Posterior cingulate gyrus (tissue), 11 donors: ENCODE results near the gene TTC23.
"Not testable (repeated sequence)": the region's sequence is repeated elsewhere in the genome, so short reads cannot be mapped to it uniquely, and the experiment has no call there.

ENCODE experiments used
- DNase-seq, 10 donors: peaks; one replicate each; pipeline versions ENCODE4 v3.0.0 to v3.0.0-alpha.2; 2020 to 2021; ENCODE audit warnings: mixed read lengths in 3 of 10
- intact Hi-C: fragments of 100-400 bp; cut with DNase I; formaldehyde crosslinking; loops from one replicate; pipeline ENCODE4 v1.15.1; 2023

The TTC23 gene

DNA sequence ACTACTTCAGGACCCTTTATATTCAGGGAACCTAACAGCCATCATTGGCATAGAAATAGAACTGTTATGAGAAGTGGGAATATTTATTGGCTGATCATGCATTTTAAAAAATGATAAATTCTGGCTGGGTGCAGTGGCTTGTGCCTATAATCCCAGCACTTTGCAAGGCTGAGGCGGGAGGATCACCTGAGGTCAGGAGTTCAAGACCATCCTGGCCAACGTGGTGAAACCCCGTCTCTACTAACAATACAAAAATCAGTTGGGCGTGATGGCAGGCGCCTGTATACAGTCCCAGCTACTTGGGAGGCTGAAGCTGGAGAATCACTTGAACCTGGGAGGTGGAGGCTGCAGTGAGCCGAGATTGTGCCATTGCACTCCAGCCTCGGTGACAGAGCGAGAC, 137.7 kb downstream of the TTC23 start:
- DNase-seq, intact Hi-C loops: not testable (repeated sequence)

DNA sequence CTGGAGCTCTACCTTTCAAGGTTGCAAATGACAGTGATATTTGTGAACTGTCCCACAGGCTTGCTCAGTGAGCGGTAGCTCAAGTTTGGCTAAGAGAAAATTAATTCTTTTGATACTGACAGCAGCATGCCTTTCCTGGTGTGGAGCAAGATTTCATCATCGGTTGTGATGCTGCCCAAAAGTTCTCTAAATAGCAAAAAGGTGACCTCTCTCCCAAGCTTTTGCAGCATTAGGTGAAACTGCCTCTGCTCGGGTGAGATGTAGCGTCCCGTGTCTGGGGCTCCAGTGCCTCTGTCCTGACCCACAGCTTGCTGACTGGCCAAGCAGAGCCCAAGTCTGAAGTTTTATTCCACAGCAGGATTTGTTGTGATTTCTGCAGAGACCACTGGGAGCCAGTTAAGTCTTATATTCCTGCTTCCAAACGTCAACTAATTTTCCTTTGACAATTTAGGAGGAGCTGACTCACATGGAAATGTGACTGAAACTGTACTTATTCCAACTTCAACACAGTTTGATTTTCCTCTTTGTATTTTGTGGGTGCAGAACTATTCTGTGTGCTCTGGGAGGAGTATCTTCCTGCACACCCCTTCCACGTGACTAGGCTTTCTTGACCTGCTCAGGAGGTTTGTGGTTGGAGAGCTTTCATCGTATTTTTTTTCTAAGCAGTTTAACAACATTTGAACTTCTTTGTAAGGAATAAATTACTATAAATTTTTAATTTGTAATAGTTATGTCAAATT, 138.6 kb downstream of the TTC23 start:
- intact Hi-C loops: no loop called here
- DNase-seq: no peak

DNA sequence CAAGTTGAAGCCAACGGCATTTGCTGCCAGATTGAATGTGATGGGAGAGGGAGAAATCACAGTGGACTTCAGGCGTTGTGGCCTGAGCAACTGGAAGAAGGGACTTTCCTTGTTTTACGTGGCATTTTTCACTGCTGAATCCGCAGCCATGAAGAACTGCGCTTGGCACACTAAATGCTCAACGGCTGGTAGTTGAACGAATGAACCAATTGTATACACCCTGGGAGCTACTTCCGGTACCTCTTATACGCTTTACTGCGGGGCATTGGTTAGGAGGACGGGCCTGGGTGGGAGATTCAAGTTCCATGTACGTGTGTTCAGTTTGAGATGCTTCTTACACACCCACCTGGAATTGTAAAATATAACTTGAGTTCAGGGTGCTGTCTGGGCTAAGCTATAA, 139.3 kb downstream of the TTC23 start:
- DNase-seq: no peak
- intact Hi-C loops: no loop called here

DNA sequence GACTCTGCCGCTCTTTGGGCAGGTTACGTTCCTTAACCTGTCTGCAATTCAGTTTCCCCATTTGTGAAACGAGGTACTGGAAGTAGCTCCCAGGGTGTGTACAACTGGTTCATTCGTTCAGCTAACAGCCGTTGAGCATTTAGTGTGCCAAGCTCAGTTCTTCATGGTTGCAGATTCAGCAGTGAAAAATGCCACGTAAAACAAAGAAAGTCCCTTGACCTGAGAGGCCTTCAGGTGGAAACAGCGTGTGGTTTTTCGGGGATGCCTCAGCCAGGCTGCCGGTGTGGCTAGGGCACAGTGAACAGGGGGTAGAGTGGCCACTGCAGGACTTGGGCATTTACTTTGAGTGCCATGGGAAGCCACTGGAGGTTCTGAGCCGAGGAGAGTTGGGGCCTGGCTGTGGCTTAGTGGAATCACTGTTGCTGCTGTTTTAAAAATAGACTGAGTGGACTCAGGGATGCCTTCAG, 139.8 kb downstream of the TTC23 start:
- intact Hi-C loops: loop anchor here (10.0 kb wide), 1 partner anchor 625 kb away; the partner anchor contains the start of gene LYSMD4
- peak in 1 of 10 donors; percentile 67 for DNase-seq

DNA sequence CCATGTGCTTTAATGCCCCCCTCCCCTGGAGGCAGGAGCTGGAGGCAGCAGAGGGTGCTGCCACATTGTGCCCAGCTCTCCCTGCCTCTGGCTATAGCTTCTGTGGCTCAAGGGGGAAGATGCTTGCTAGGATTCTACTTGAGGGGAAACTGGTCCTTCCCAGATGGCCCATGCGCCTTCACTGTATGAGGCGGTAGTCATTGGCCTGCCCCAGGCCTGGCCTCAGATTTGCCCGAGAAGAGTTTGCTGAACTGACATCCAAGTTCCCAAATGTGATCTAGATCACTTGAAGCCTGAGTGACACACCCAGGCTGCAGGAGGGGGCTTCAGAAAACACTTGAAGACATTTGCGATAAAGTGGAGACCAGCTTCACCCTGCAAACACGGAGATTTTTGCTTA, 140.4 kb downstream of the TTC23 start:
- no peak for DNase-seq
- intact Hi-C loops: loop anchor here (10.0 kb wide), 1 partner anchor 626 kb away; the partner anchor contains the start of gene LYSMD4

DNA sequence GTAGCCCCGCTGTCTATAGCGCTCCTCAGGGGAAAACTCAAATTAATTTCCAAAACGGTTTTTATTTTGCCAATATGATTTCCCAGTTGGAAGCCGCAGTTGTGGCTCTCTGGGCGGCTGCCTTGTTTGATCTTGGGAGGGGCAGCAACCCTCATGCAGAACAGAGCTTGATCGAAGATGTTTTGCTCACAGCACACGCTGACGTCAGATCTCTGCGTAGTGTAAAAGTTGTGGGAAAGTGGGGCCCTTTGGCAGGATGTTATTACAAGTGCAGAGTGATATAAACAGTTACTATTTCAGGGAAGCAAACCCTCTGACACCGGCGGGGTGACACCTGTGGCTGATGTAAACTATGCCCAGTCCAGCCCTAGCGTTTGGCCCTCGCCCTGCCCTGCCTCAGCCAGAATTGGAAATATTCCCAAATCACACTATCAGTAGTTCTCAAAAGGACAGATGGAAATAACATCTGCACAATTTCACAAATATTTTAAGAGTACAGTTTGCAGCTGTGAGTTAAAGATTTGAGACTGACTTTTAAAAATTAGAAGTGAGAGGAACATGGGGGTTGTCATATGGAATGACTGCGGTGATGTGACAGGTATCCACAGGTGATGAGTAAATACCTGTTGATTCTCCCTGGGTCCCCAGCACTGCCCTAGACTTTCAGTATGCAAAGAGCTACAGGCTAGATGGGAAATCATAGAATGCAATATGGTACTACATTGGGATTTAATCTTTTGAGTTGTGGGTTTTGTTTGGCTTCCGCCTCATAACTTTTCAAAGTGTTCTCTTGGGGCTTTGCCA, 142.8 kb downstream of the TTC23 start:
- no peak for DNase-seq

DNA sequence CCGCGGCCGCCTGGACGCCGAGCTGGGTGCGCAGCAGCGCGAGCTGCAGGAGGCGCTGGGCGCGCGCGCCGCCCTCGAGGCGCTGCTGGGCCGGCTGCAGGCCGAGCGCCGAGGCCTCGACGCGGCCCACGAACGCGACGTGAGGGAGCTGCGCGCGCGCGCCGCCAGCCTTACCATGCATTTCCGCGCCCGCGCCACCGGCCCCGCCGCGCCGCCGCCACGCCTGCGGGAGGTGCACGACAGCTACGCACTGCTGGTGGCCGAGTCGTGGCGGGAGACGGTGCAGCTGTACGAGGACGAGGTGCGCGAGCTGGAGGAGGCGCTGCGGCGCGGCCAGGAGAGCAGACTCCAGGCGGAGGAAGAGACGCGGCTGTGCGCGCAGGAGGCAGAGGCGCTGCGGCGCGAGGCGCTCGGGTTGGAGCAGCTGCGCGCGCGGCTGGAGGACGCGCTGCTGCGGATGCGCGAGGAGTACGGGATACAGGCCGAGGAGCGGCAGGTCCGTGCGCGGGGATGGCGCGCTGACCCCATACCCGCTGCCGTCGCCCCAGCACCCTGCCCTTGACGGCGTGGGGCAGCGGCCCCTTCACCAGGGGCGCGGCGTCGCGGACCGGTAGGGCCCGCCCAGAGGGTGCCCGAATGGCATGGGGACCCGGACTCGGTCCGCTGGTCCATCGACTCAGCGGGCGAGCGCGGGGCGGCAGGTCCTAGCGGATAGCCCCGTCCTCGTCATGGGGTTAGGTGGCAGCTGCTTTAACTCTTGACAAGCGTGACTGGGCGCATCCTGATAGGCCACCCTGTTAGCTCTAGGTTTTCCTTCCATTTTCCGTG, 143.7 kb downstream of the TTC23 start:
- intact Hi-C loops: loop anchor here (1.0 to 10.0 kb wide), 3 partner anchors 17 to 629 kb away; partner anchors contain the start of gene LYSMD4
- DNase-seq: peak in 9 of 10 donors; percentile 48 to 96 (median 72)

More for the DNA sequence above, 142.8 kb downstream of the TTC23 start:
- intact Hi-C loops: loop anchor here (2.0 to 10.0 kb wide), 2 partner anchors 16 to 628 kb away; partner anchors contain the start of gene LYSMD4

DNA sequence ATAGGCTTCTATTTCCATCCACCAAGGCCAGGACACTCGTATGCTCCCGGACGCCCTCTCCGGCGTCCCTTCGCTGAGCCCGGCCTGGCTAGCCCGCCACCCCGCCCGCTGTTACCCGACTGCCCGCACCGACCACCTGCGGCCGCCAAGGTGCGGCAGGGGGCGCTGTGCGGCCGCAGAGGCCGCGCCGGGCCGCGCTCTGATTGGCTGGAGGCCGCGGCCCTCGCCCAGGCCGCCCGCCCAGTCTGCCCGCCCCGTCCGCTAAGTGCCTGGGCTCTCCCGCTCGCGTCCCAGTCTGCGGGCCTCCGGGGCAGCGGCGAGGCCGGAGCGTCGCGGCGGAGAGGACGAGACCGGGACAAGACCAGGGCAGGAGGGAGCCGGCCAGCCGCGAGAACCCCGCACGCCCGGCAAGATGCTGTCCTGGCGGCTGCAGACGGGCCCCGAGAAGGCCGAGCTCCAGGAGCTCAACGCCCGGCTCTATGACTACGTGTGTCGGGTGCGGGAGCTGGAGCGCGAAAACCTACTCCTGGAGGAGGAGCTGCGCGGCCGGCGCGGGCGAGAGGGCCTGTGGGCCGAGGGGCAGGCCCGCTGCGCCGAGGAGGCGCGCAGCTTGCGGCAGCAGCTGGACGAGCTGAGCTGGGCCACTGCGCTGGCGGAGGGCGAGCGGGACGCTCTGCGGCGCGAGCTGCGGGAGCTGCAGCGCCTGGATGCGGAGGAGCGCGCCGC, 144.4 kb downstream of the TTC23 start, which contains the start of gene SYNM:
SYNM (plus strand) TSS at position 293 of the 726 bp plus-strand sequence; CDS start at position 413, 120 bp downstream.
- DNase-seq: peak; percentile 59 to 97 (median 70)
- intact Hi-C loops: loop anchor here (1.0 to 10.0 kb wide), 2 partner anchors 108 to 630 kb away; partner anchors contain the start of gene LYSMD4

DNA sequence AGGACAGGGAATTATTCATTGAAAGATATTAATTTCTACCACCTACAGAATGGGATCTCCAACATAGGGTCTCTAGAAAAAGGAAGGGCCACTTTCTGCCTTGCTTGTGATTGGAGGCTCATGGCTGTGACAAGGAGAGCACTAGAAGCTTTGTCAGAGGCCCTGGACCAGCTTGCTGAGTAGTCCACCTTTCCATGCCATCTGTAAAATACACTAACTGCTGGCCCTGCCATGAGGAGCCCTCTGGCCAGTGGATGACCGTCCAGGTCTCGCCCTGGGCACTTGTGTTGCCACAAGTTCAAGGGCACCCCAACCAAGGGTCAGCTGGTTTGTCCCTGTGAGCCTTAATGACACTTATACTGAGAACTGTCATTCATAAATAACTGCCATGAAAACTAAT, 146.1 kb downstream of the TTC23 start:
- intact Hi-C loops: loop anchor here (10.0 kb wide), 1 partner anchor 632 kb away; the partner anchor contains the start of gene LYSMD4
- no peak for DNase-seq

DNA sequence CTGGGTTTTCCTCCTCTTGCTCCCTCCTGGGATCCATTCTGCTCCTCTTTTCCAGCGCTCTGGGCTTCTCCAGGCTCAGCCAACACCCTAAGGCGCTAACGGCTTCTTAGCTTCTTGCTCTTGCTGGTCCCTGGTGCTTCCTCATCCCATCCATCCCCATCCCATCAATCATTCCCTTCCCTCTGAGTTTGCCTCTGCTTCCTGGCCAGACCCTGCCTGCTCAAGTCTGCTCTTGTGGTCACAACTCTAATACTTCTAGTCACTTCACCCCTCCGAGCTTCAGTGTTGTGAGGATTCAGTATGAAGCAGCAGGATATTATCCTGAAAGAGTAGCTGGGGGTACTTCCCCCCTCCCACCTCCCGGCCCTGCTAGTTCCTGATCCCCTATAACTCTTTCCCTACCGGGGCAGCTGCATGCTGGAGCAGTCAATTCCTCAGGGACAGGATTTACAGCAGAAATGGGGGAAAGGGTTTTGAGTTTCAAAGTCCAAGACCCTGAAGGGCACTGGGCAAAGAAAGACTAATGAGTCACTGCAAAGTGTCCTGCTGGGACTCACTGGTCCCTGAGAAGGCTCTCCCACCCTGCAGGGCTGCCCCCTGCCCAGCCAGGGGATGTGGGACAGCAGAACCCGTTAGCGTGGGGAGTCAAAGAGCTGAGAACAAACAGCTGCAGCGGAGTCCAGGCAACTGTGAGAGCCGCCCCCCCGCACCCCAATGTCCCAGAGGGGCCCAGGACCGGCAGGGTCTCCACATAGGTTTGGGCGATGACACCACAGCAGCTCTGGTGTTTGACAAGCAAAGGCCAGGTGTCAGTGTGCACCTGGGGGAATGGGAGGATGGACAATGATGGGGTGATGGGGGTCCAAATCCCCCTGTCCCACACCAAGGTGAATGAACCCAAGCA, 146.8 kb downstream of the TTC23 start:
- no peak for DNase-seq
- intact Hi-C loops: loop anchor here (10.0 kb wide), 1 partner anchor 632 kb away; the partner anchor contains the start of gene LYSMD4

DNA sequence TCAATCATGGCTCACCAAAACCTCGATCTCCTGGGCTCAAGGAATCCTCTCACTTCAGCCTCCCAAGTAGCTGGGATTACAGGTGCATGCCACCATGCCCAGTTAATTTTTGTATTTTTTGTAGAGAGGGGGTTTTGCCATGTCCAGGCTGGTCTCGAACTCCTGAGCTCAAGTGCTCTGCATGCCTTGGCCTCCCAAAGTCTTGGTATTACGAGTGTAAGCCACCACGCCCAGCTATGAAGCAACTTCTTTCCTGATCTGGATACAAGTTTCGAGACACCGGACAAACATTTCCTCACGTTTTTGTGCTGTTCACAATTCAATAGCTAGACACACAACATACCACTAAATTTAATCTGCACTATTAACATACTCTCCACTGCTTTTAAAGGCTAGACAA, 147.9 kb downstream of the TTC23 start:
- intact Hi-C loops: loop anchor here (10.0 kb wide), 1 partner anchor 633 kb away; the partner anchor contains the start of gene LYSMD4

DNA sequence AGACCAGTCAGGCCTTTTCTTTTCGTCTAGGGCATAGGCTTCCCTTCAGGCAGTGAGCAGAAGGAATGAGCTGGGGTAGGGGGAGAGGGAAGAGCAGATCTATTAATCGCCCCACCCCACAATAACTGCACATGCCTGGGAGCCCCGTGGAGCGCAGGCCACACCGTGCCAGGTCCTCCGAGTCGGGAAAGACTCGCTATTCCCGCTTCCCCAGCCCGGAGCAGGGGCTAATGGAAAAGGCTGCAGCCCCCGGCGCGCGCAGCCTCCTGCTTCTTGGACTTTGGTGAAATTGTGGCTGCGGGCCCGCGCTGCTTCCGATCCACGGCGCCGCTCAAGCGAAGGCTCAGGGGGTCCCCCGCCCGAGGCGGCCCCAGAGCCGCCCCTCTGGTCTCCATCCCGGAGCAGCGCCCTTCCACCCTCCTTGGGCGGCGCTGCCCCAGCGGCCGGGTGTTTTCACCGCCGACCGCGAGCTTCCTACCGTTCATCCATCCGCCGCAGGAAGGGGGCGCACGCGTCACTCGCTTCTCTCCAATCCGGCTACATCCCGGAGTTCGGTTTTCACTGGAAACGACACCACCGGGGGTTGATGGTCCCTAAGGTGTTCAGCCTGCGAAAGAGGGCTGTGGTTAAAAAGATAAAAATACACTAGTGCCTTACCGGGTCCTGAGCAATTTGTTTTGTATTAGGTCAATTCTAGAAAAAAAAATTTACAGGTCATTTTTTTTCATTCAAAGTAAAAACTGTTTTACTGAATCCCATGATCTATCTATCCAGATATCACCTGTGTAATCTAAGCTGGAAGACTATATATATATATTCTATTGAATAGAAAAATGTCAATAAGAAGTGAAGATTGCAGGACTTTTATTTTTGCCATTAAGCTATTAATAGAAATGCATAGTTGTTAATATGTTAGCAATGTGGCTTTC, 148.9 kb downstream of the TTC23 start:
- peak; percentile 71 to 98 (median 89) for DNase-seq
- intact Hi-C loops: loop anchor here (1.0 to 10.0 kb wide), 2 partner anchors 113 to 634 kb away; partner anchors contain the start of gene LYSMD4

More for the DNA sequence above, 147.9 kb downstream of the TTC23 start:
- DNase-seq: no peak

DNA sequence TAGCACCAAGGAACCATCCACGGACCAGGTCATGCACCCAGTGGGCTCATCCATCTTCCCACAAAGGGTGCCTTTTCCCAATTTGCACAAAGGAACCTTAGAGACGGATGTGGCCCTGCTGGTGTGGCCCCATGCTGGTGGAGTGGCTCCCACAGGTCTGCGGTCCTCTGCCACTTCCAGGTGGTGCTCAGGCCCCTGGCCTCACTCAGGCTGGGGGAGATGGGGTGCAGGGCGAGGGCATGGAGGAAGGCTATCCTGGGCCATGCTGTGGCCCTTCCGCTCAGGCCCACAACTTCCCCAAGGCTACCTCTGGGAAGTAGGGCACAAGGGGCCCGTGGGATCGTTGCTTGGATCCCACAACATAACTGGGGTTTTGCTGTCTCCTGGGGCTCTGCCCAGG, 149.7 kb downstream of the TTC23 start:
- DNase-seq: no peak
- intact Hi-C loops: loop anchor here (1.0 to 10.0 kb wide), 2 partner anchors 114 to 635 kb away; partner anchors contain the start of gene LYSMD4

DNA sequence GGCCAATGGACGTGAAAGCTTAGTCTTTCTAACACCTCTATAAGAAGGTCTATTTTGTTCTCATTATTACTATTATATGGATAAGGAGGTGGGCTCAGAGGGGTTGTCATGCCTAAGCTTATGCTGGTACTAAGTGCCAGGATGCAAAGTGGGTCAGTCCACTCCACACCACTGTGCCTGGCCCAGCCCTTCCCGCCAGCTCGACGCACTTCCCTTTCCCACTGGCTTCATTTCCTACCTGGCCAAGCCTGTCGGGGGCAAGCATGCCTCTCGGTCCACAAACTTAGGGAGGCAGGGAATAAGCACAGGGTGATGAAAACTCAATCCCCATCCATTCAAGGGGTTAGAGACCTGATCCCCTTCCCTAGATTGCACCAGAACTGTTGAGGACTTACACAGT, 150.4 kb downstream of the TTC23 start:
- DNase-seq: no peak
- intact Hi-C loops: no loop called here

DNA sequence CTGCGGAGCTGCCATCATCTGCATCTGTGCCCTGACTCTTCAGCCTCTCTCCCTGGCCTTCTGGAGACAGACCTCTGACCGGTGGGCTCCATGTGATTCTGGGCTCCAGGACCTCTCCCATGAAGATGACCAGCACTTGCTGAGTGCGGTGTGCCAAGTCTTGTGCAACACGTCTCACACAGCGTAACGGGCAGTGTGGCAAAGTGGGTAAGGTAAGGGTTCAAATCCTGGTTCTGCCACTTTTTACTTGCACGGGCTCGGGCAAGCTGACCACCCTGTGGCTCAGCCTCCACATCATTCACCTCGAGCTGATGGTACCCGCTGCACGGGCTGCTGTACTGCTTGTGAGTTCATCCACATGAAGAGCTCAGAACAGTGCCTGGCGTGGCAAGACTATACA, 151.0 kb downstream of the TTC23 start:
- intact Hi-C loops: no loop called here
- no peak for DNase-seq

DNA sequence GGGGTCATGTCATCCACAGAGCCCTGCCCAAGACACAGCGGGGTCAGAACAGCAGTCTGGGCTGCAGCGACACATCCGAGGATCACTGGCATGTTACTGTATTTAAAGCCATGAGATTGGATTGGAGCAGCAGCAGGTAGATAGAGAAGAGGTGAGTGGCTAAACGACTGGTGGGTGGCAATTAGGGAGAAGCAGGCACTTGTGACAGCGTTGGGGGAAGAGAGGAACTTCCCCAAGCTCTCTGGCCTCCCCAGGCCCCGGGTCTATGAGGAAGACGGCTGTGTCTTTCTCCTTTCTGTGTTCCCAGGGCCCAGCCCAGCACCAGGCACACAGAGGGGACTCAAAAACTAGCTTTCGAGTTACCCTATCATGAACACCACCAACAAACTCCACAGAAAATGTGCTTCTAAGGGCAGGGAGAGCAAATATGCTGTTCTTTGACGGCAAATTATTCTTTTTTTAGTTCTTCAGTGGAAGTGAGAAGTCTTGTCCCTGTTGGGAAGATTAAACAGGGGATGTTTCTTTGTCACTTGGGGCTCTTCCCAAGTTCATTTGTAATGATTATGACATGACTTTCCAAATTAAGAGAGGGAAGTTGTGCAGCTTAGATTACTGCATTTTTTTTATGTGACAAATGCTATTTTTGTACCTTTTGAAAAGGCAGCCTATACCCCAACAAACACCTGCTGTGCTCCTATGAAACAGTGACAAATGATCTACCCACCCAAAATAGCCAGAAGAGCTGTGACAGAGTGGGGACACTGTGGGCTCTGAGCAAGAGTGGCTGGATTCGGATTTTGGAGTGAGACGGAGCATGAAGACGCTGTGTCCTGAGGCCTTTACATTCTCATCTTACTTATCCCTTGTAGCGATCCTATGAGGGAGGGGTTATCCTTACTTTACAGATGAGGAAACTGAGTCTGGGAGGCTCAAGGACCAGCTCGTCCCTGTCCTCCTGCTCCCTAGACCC, 151.7 kb downstream of the TTC23 start:
- no peak for DNase-seq
- intact Hi-C loops: no loop called here
